T-cell (primary cell): ENCODE results near the gene MLST8. TPM values are rescaled to one million over a fixed set of nuclear protein-coding genes. Genes with fewer than 3 reads are reported as not detected.
"Not testable (repeated sequence)": the region's sequence is repeated elsewhere in the genome, so short reads cannot be mapped to it uniquely, and the experiment has no call there.

Experiments
- ATAC-seq, 4 experiments: fragments of 200-7000 bp in 3 of 4; fragments of 150-1000 bp in 1 of 4; cut with Tn5 transposase; replicated peaks in 1 of 4; 1 replicate in 3 of 4; 2 replicates in 1 of 4; pipeline ENCODE4 v1.10.0; 2021; ENCODE audit warnings: moderate library complexity in 3 of 4, mild to moderate bottlenecking in 2 of 4, moderate number of reproducible peaks in 1 of 4
- CTCF ChIA-PET, 2 donors: fragments of 300-600 bp; sonication (Branson Sonifier 250); formaldehyde crosslinking; loops; one replicate each; lab custom pipeline; 2022; ENCODE audit warnings: antibody characterized with exemption in 2 of 2; lab: Charles Lee
- POLR2A ChIA-PET, 2 donors: fragments of 300-600 bp; sonication (Branson Sonifier 250); formaldehyde crosslinking; loops; one replicate each; lab custom pipeline; 2022; ENCODE audit warnings: antibody characterized with exemption in 2 of 2; lab: Charles Lee
- DNase-seq, 35 experiments: peaks; one replicate each; pipeline versions ENCODE4 v3.0.0 to v3.0.0-alpha.2; 2013 to 2023
- H3K27ac ChIP-seq: one replicate; pipeline ENCODE4 v1.5.1; 2013; ENCODE audit warnings: low read length
- H3K27me3 ChIP-seq, 2 experiments: replicated peaks in 1 of 2; 1 replicate in 1 of 2; 2 replicates in 1 of 2; pipeline versions ENCODE4 v1.6.1 to v1.7.0; 2013; ENCODE audit warnings: low read length in 1 of 2, mixed read lengths in 1 of 2; ENCODE audit not compliant: control insufficient read depth in 2 of 2, insufficient read depth in 2 of 2; ENCODE audit errors: extremely low read depth in 1 of 2
- H3K36me3 ChIP-seq, 2 donors: 1 replicate in 1 of 2; 2 replicates in 1 of 2; pipeline versions ENCODE4 v1.6.1 to v1.7.0; 2013; ENCODE audit warnings: low read length in 1 of 2; ENCODE audit not compliant: control insufficient read depth in 2 of 2, insufficient read depth in 1 of 2; ENCODE audit errors: extremely low read depth in 1 of 2
- H3K4me1 ChIP-seq, 2 experiments: 1 replicate in 1 of 2; 2 replicates in 1 of 2; pipeline versions ENCODE4 v1.6.1 to v1.7.0; 2013; ENCODE audit warnings: low read length in 2 of 2, mixed read lengths in 1 of 2; ENCODE audit not compliant: insufficient read depth in 2 of 2, control insufficient read depth in 1 of 2; ENCODE audit errors: extremely low read depth in 1 of 2
- H3K4me3 ChIP-seq, 2 donors: 1 replicate in 1 of 2; 2 replicates in 1 of 2; pipeline versions ENCODE4 v1.5.1 to v1.7.0; 2013; ENCODE audit warnings: mild to moderate bottlenecking in 2 of 2, low read length in 1 of 2, moderate library complexity in 1 of 2; ENCODE audit not compliant: control insufficient read depth in 1 of 2; ENCODE audit errors: extremely low read depth in 1 of 2
- H3K9me3 ChIP-seq: 2 replicates; pipeline ENCODE4 v1.7.0; 2013
- H3K27ac Mint-ChIP-seq, 2 donors: one replicate each; pipeline ENCODE4 v1.8.0; 2020 to 2021; ENCODE audit warnings: mild to moderate bottlenecking in 2 of 2, mixed read lengths in 2 of 2
- H3K27me3 Mint-ChIP-seq, 2 donors: one replicate each; pipeline ENCODE4 v1.8.0; 2021 to 2022; ENCODE audit warnings: mixed read lengths in 2 of 2
- H3K36me3 Mint-ChIP-seq: one replicate; pipeline ENCODE4 v1.8.0; 2021; ENCODE audit warnings: mixed read lengths
- H3K4me1 Mint-ChIP-seq, 3 donors: one replicate each; pipeline ENCODE4 v1.8.0; 2020 to 2022; ENCODE audit warnings: mixed read lengths in 3 of 3, mild to moderate bottlenecking in 1 of 3
- H3K4me3 Mint-ChIP-seq, 3 donors: one replicate each; pipeline ENCODE4 v1.8.0; 2020 to 2022; ENCODE audit warnings: mild to moderate bottlenecking in 3 of 3, mixed read lengths in 3 of 3, moderate library complexity in 3 of 3
- H3K9me3 Mint-ChIP-seq, 3 donors: one replicate each; pipeline ENCODE4 v1.8.0; 2020 to 2022; ENCODE audit warnings: mixed read lengths in 3 of 3
- WGBS: methylation state at CpG from one replicate; pipeline ENCODE4 v1.1.5; 2013; ENCODE audit warnings: missing lambda C conversion rate; ENCODE audit not compliant: insufficient coverage; 5-methylcytosine and 5-hydroxymethylcytosine counted together
- total RNA-seq, 35 experiments: library from RNA in 6 of 35; stranded (reverse) in 6 of 35; fragments of 120-200 nt in 1 of 35; gene quantifications; one replicate each; pipeline versions ENCODE4 v1.2.1 to v1.2.4 and lab custom pipeline; 2013 to 2026

The MLST8 gene
- total RNA-seq, 5 donors from 2014 or later (not counting 1 experiment from before 2014, with no cell fraction given) = 26.2 to 32.5 (median 30.2) TPM

- ATAC-seq (no peak), DNase-seq (no peak)
- Histone ChIP-seq H3K36me3 (peaks cover 7 to 40% of the 10 kb centered on the region in 2 donors), H3K27me3 (no peaks in the 10 kb centered on the region), H3K9me3 (no peaks in the 10 kb centered on the region), H3K4me1 (peaks cover 3 to 21% of the 10 kb centered on the region in 2 experiments), H3K27ac (no peak overlapping the region), H3K4me3 (no peak overlapping the region)
- H3K4me1 Mint-ChIP-seq = peaks cover 5 to 7% (median 6%) of the 10 kb centered on the region in 3 donors
- H3K27ac Mint-ChIP-seq = peak overlapping the region in 1 of 2 donors; percentile 67
- peak overlapping the region in 2 of 3 donors; percentile 21 to 84 for H3K4me3 Mint-ChIP-seq
- H3K36me3 Mint-ChIP-seq = peaks cover 33% of the 10 kb centered on the region
- CTCF ChIA-PET = no interaction called here
- H3K27me3 Mint-ChIP-seq = no peaks in the 10 kb centered on the region
- POLR2A ChIA-PET = interaction anchor here in 1 of 2 donors (0.5 kb wide), 1 partner anchor 500 kb away, joined by 3 read pairs; the partner anchor contains the start of gene SRRM2
- H3K9me3 Mint-ChIP-seq = no peaks in the 10 kb centered on the region
- 100% methylated on average over 1 of the region's 7 CpGs for WGBS
Observed at GRCh38 chr16:2252806-2253148, 47.5 kb downstream of the MLST8 start.

GRCh38 chr16:2253293-2253692 lies 48.0 kb downstream of the MLST8 start:
- Histone ChIP-seq H3K27me3 (no peaks in the 10 kb centered on the region), H3K27ac (no peak overlapping the region), H3K9me3 (no peaks in the 10 kb centered on the region), H3K4me3 (no peak overlapping the region), H3K4me1 (peaks cover 3 to 21% of the 10 kb centered on the region in 2 experiments), H3K36me3 (peaks cover 7 to 45% of the 10 kb centered on the region in 2 donors)
- ChIA-PET POLR2A (no interaction called here), CTCF (no interaction called here)
- H3K9me3 Mint-ChIP-seq = no peaks in the 10 kb centered on the region
- ATAC-seq (no peak), DNase-seq (no peak)
- WGBS = 96% methylated on average over 4 of the region's 11 CpGs
- H3K4me1 Mint-ChIP-seq = peaks cover 5 to 7% (median 6%) of the 10 kb centered on the region in 3 donors
- H3K27me3 Mint-ChIP-seq = no peaks in the 10 kb centered on the region
- H3K27ac Mint-ChIP-seq = peak overlapping the region in 1 of 2 donors; percentile 67
- H3K36me3 Mint-ChIP-seq = peaks cover 34% of the 10 kb centered on the region
- no peak overlapping the region for H3K4me3 Mint-ChIP-seq

- WGBS = 99% methylated on average over 6 of the region's 12 CpGs
- no peaks in the 10 kb centered on the region for H3K9me3 Mint-ChIP-seq
- ChIA-PET POLR2A (no interaction called here), CTCF (no interaction called here)
- peak overlapping the region in 1 of 2 donors; percentile 21 for H3K27ac Mint-ChIP-seq
- H3K4me3 Mint-ChIP-seq = no peak overlapping the region
- peaks cover 0 to 5% of the 10 kb centered on the region in 2 experiments for H3K4me1 ChIP-seq
- peaks cover 0 to 2% (median 1%) of the 10 kb centered on the region in 3 donors for H3K4me1 Mint-ChIP-seq
- peaks cover 10 to 66% of the 10 kb centered on the region in 2 donors for H3K36me3 ChIP-seq
- no peaks in the 10 kb centered on the region for H3K27me3 Mint-ChIP-seq
- H3K27ac ChIP-seq = no peak overlapping the region
- DNase-seq = no peak
- ATAC-seq = no peak
- H3K36me3 Mint-ChIP-seq = peaks cover 43% of the 10 kb centered on the region
- H3K4me3 ChIP-seq = no peak overlapping the region
- no peaks in the 10 kb centered on the region for H3K9me3 ChIP-seq
- H3K27me3 ChIP-seq = no peaks in the 10 kb centered on the region
Observed at GRCh38 chr16:2256531-2257140, 51.4 kb downstream of the MLST8 start.

GRCh38 chr16:2257726-2258125 lies 52.5 kb downstream of the MLST8 start:
- peaks cover 10 to 77% of the 10 kb centered on the region in 2 donors for H3K36me3 ChIP-seq
- H3K27me3 ChIP-seq = no peaks in the 10 kb centered on the region
- Mint-ChIP-seq H3K27me3 (no peaks in the 10 kb centered on the region), H3K4me3 (no peak overlapping the region), H3K9me3 (no peaks in the 10 kb centered on the region), H3K27ac (no peak overlapping the region), H3K36me3 (peaks cover 50% of the 10 kb centered on the region), H3K4me1 (no peaks in the 10 kb centered on the region)
- no peak for ATAC-seq
- no peak overlapping the region for H3K4me3 ChIP-seq
- WGBS = 93% methylated on average over 4 of the region's 6 CpGs
- no peaks in the 10 kb centered on the region for H3K9me3 ChIP-seq
- ChIA-PET CTCF (interaction anchor here in 1 of 2 donors (0.5 to 0.8 kb wide), 2 partner anchors 63 to 422 kb away, joined by 3 read pairs; no protein-coding TSS in a partner anchor), POLR2A (no interaction called here)
- no peak for DNase-seq
- no peaks in the 10 kb centered on the region for H3K4me1 ChIP-seq
- no peak overlapping the region for H3K27ac ChIP-seq

GRCh38 chr16:2258530-2258929 lies 53.3 kb downstream of the MLST8 start:
- 100% methylated on average over 2 of the region's 7 CpGs for WGBS
- not testable (repeated sequence) for DNase-seq, H3K27me3 Mint-ChIP-seq, H3K4me3 Mint-ChIP-seq, H3K27ac Mint-ChIP-seq, H3K27me3 ChIP-seq, H3K4me3 ChIP-seq, H3K27ac ChIP-seq, ATAC-seq, H3K9me3 Mint-ChIP-seq, H3K4me1 ChIP-seq, H3K4me1 Mint-ChIP-seq, H3K9me3 ChIP-seq
- ChIA-PET CTCF (interaction anchor here in 1 of 2 donors (0.8 kb wide), 1 partner anchor 64 kb away, joined by 3 read pairs; no protein-coding TSS in a partner anchor), POLR2A (interaction anchor here (0.6 to 0.7 kb wide), 2 partner anchors 103 to 409 kb away, joined by 3 read pairs; partner anchors contain the start of gene TRAF7 (in 1 of the 2))
- H3K36me3 ChIP-seq = peaks cover 10 to 83% of the 10 kb centered on the region in 2 donors
- H3K36me3 Mint-ChIP-seq = peaks cover 46% of the 10 kb centered on the region
